ENCODE results near the gene SCYGR1.
"Not testable (repeated sequence)": the region's sequence is repeated elsewhere in the genome, so short reads cannot be mapped to it uniquely, and the experiment has no call there.

The SCYGR1 gene

GRCh38 chr2:227377467-227378351, 10.0 kb downstream of the SCYGR1 start:
- no peak for DNase-seq (ENCODE audit: low read depth)
- H3K4me3 ChIP-seq (ENCODE audit: low read depth, low read length) = no peak overlapping the region

GRCh38 chr2:227376656-227377396, 10.9 kb downstream of the SCYGR1 start:
- DNase-seq (ENCODE audit: low read depth) = no peak
- no peak overlapping the region for H3K4me3 ChIP-seq (ENCODE audit: low read depth, low read length)

DNA sequence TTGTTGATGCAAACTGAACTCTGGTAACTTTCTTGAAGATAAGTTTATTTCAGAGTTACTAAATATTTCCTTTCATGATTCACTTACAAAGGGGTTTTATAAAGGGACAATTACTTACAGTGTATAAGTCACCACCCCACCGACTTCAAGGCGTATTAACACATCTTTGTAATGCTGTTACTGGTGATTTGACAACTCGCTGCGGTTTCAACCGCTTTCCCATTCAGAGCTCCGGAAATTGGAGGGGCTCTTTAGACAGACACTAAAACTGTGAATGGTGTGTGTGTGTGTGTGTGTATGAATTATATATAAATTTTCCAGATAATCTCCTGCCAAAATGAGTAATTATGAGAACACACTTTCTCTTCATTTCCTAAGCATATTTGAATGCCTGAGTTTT, 13.6 kb downstream of the SCYGR1 start:
- no peak for DNase-seq (ENCODE audit: low read depth)
- H3K4me3 ChIP-seq (ENCODE audit: low read depth, low read length) = no peak overlapping the region

GRCh38 chr2:227373389-227373788, 14.4 kb downstream of the SCYGR1 start:
- no peak overlapping the region for H3K4me3 ChIP-seq (ENCODE audit: low read depth, low read length)
- DNase-seq (ENCODE audit: low read depth) = no peak

DNA sequence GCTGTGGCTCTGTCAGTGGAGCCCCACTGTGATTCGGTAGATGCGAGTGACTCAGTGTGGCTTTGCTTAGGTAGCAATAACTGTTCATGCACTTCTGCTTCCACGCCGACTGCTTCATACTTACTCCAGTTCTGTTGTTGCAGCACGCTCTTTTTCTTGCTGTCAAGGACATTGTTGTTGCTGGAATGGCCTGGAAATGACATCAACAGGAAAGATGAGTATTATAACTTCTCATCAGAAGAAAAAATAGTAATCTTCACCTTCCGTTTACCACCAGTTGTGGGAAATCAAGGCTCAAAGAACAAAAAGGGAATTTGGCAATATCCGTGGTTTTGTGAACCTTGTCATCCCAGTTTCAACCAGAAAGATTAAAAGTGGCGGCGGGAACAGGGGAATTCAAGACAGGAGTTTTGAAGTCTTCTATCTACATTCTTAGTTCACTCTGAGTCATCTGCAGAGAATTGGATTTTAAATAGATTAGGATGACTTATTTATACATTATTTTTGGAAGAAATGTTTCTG, 16.9 kb downstream of the SCYGR1 start:
- H3K4me3 ChIP-seq (ENCODE audit: low read depth, low read length) = no peak overlapping the region
- peak; percentile 73 for DNase-seq (ENCODE audit: low read depth)

DNA sequence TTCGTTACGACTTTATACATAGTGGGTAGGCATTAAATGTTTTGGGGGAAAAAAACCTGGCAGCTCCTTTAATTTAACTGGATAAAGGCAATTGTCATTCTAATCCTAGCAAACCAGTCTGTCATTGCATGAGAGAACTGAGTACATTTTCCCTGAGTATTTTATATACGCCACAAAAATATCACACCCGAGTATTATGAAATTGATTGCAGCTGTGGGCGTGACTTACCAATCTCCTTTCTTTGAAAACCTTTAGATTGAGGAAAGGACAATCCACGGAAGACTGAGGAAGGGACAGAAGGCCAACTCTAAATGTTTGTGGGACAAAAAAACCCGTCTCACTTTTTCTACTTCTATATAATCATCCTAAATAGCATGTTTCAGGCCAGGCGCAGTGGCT, 17.7 kb downstream of the SCYGR1 start:
- H3K4me3 ChIP-seq (ENCODE audit: low read depth, low read length) = no peak overlapping the region

GRCh38 chr2:227368574-227368973, 19.2 kb downstream of the SCYGR1 start:
- DNase-seq (ENCODE audit: low read depth) = no peak
- no peak overlapping the region for H3K4me3 ChIP-seq (ENCODE audit: low read depth, low read length)

More for the DNA sequence above, 17.7 kb downstream of the SCYGR1 start:
- no peak for DNase-seq (ENCODE audit: low read depth)

DNA sequence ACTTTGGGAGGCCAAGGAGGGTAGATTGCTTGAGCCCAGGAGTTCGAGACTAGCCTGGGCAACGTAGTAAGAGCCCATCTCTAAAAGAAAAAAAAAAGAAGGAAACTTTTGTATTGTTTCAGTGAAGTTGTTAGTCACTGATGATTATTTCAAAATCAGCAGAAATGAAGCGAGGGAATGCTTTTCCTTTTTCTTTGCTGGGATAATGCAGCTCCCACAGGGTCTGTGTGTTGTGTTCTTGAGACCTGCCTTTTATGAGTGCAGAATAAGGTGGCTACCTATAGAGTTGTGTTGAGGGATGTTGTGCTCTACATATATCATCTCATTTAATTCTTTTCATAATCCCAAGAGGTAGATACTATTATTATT, 20.3 kb downstream of the SCYGR1 start:
- H3K4me3 ChIP-seq (ENCODE audit: low read depth, low read length) = no peak overlapping the region
- no peak for DNase-seq (ENCODE audit: low read depth)

GRCh38 chr2:227366769-227367426, 20.9 kb downstream of the SCYGR1 start:
- peak; percentile 76 for DNase-seq (ENCODE audit: low read depth)

GRCh38 chr2:227365833-227366232, 21.9 kb downstream of the SCYGR1 start:
- no peak for DNase-seq (ENCODE audit: low read depth)
- H3K4me3 ChIP-seq (ENCODE audit: low read depth, low read length) = no peak overlapping the region

More at GRCh38 chr2:227366769-227367426, 20.9 kb downstream of the SCYGR1 start:
- no peak overlapping the region for H3K4me3 ChIP-seq (ENCODE audit: low read depth, low read length)

DNA sequence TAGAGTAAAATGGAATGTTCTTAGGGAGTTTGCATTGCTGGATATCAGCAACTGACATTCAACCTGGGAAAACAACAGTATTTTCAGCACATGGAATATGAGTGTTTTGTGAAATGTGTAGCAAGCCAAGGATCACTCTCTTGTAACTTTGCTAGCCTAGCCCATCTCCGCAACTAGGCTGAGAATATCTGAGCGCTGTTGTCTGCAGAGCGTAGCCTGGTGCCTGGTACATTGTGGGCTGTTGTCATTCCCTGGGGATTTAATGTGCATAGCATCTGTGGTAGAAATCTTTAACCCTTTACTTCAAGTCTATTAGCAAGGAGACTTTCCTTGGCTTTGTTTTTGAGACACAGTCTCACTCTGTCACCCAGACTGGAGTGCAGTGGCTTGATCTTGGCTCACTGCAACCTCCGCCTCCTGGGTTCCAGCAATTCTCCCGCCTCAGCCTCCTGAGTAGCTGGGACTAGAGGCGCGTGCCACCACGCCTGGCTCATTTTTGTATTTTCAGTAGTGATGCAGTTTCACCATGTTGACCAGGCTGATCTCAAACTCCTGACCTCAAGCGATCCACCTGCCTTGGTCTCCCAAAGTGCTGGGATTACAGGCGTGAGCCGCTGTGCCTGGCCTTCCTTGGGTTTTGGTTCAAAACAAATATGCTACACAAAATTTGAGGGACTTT, 23.0 kb downstream of the SCYGR1 start:
- DNase-seq (ENCODE audit: low read depth); H3K4me3 ChIP-seq (ENCODE audit: low read depth, low read length): not testable (repeated sequence)

- H3K4me3 ChIP-seq (ENCODE audit: low read depth, low read length) = no peak overlapping the region
- no peak for DNase-seq (ENCODE audit: low read depth)
Measured at GRCh38 chr2:227363756-227364155, 24.0 kb downstream of the SCYGR1 start.

DNA sequence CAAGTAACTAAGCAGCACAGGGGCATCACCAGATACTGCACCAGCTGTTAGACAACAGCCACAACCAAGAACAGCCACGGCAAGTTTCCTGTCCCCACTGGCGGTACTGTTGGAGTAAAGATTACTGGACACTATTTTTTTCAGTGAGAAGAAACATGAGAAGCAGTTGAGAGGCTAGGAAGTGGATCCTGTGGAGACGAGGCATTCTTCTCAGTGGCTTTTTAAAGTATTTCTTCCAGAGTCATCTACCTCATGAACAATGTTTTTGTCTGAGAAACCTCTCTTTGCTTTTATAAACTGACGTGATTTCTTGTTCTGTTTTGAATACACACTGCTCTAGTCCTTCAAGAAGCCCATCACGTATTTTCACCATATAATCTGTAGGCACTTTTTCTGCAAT, 27.4 kb downstream of the SCYGR1 start:
- no peak overlapping the region for H3K4me3 ChIP-seq (ENCODE audit: low read depth, low read length)
- no peak for DNase-seq (ENCODE audit: low read depth)

DNA sequence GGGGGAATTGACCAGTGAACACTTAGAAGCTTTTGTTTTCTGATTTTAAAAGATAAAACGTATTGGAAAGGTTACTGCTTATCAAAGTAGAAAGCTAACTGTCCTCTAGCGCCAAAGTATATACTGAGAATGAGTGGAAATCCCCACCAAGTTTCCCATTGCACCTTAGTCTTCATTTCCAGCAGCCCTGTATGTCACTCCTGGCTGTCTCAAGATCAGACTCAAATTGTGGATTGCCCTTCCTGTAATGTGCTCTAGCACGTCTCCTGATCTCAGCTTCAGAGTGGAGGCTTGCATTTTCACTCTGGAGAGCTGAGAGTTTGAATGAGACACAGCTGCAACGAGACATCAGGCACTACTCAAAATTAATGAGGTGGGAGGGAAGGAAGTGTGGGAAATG, 36.1 kb downstream of the SCYGR1 start:
- no peak overlapping the region for H3K4me3 ChIP-seq (ENCODE audit: low read depth, low read length)
- no peak for DNase-seq (ENCODE audit: low read depth)

DNA sequence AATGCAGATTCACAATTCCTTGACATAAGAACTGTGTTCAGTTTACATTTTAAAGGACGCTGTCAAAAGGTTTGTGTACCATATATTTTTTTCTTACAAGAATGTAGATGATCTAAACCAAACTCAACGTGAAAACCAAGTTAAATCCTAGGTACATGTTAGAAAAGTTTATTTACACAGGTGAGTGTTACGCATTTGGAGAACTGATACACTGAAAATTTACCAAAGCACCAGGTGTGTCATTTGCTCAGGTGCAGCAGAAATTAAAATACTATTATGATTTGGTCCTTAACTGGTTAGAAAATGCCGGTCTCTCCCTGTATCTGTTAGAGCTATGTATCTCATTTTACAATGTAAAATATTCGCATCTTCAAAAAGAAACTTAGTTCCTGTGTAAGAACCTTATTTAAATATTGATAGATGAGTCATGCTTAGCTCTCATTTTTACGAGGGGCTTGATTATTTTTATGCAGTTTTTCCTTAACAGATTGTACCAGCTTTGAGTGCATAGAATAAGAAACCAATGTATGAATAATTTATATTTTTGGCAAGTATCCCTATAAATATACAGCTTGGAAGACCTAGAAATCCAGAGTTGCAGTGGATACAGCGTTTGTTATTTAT, 37.6 kb downstream of the SCYGR1 start:
- H3K4me3 ChIP-seq (ENCODE audit: low read depth, low read length) = no peak overlapping the region
- DNase-seq (ENCODE audit: low read depth) = no peak

GRCh38 chr2:227348324-227348723, 39.4 kb downstream of the SCYGR1 start:
- no peak overlapping the region for H3K4me3 ChIP-seq (ENCODE audit: low read depth, low read length)
- DNase-seq (ENCODE audit: low read depth) = no peak

- no peak for DNase-seq (ENCODE audit: low read depth)
- no peak overlapping the region for H3K4me3 ChIP-seq (ENCODE audit: low read depth, low read length)
Measured at GRCh38 chr2:227347117-227347516, 40.6 kb downstream of the SCYGR1 start.

- H3K4me3 ChIP-seq (ENCODE audit: low read depth, low read length) = no peak overlapping the region
- no peak for DNase-seq (ENCODE audit: low read depth)
Measured at GRCh38 chr2:227344231-227344630, 43.5 kb downstream of the SCYGR1 start.

GRCh38 chr2:227341553-227341952, 46.2 kb downstream of the SCYGR1 start:
- H3K4me3 ChIP-seq (ENCODE audit: low read depth, low read length) = no peak overlapping the region
- no peak for DNase-seq (ENCODE audit: low read depth)

Data from skeletal muscle cell (primary cell).